ENCODE data around the gene C4orf50. TPM values are rescaled to one million over a fixed set of nuclear protein-coding genes. Genes with fewer than 3 reads are reported as not detected.

The C4orf50 gene
- total RNA-seq, 1 donor from 2014 or later: not detected

DNA sequence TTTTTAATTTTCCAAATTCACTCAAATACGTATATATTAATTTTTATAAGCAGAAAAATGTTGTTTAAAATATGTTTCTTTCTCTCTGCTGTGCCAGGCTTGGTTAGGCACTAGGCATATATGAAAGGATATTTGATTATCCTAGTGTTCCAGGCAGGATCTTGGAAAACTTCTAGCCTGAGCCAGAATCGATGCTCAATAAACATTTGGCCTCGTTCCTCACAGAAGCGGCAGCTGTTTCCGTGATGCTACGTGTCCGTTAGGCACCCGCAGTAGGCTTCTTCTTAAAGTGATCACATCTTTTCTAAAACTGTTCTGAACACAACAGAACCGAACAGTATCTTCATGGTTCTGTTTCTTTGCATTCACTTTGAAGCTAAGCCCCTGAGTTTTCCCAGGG is 75.3 kb downstream of the C4orf50 start:
- H3K9me3 Mint-ChIP-seq (ENCODE audit: low read depth): peaks cover 6% of the 10 kb centered on the region
- TF ChIP-seq CTCF (IDR thresholded peaks at IDR 0.05): no peak
- peaks cover 1% of the 10 kb centered on the region for H3K36me3 Mint-ChIP-seq (ENCODE audit: low read depth)
- peaks cover 12% of the 10 kb centered on the region for H3K4me1 Mint-ChIP-seq (ENCODE audit: low read depth)
- H3K27ac Mint-ChIP-seq (ENCODE audit: unreplicated experiment): no peak overlapping the region
- no peak overlapping the region for H3K4me3 Mint-ChIP-seq (ENCODE audit: unreplicated experiment)
- no peak for DNase-seq (ENCODE audit: low spot score)
- peaks cover 28% of the 10 kb centered on the region for H3K27me3 Mint-ChIP-seq (ENCODE audit: low read depth)

GRCh38 chr4:5941601-5942000 is 76.6 kb downstream of the C4orf50 start:
- peaks cover 26% of the 10 kb centered on the region for H3K27me3 Mint-ChIP-seq (ENCODE audit: low read depth)
- no peaks in the 10 kb centered on the region for H3K36me3 Mint-ChIP-seq (ENCODE audit: low read depth)
- peaks cover 5% of the 10 kb centered on the region for H3K9me3 Mint-ChIP-seq (ENCODE audit: low read depth)
- no peak for DNase-seq (ENCODE audit: low spot score)
- no peak for TF ChIP-seq CTCF (IDR thresholded peaks at IDR 0.05)
- H3K27ac Mint-ChIP-seq (ENCODE audit: unreplicated experiment): no peak overlapping the region
- H3K4me1 Mint-ChIP-seq (ENCODE audit: low read depth): peaks cover 19% of the 10 kb centered on the region
- H3K4me3 Mint-ChIP-seq (ENCODE audit: unreplicated experiment): no peak overlapping the region

- no peak for TF ChIP-seq CTCF (IDR thresholded peaks at IDR 0.05)
- H3K27ac Mint-ChIP-seq (ENCODE audit: unreplicated experiment): no peak overlapping the region
- no peak for DNase-seq (ENCODE audit: low spot score)
- no peaks in the 10 kb centered on the region for H3K36me3 Mint-ChIP-seq (ENCODE audit: low read depth)
- H3K4me3 Mint-ChIP-seq (ENCODE audit: unreplicated experiment): no peak overlapping the region
- peaks cover 4% of the 10 kb centered on the region for H3K9me3 Mint-ChIP-seq (ENCODE audit: low read depth)
- H3K27me3 Mint-ChIP-seq (ENCODE audit: low read depth): peaks cover 24% of the 10 kb centered on the region
- peaks cover 20% of the 10 kb centered on the region for H3K4me1 Mint-ChIP-seq (ENCODE audit: low read depth)
These were observed 77.6 kb downstream of the C4orf50 start for GRCh38 chr4:5940470-5941203.

- no peaks in the 10 kb centered on the region for H3K36me3 Mint-ChIP-seq (ENCODE audit: low read depth)
- H3K27me3 Mint-ChIP-seq (ENCODE audit: low read depth): peaks cover 45% of the 10 kb centered on the region
- TF ChIP-seq CTCF (IDR thresholded peaks at IDR 0.05): no peak
- no peak overlapping the region for H3K27ac Mint-ChIP-seq (ENCODE audit: unreplicated experiment)
- H3K4me3 Mint-ChIP-seq (ENCODE audit: unreplicated experiment): no peak overlapping the region
- peaks cover 15% of the 10 kb centered on the region for H3K4me1 Mint-ChIP-seq (ENCODE audit: low read depth)
- no peaks in the 10 kb centered on the region for H3K9me3 Mint-ChIP-seq (ENCODE audit: low read depth)
- DNase-seq (ENCODE audit: low spot score): no peak
These were observed 84.0 kb downstream of the C4orf50 start for GRCh38 chr4:5933996-5934831.

GRCh38 chr4:5933116-5933515 is 85.1 kb downstream of the C4orf50 start:
- no peak for DNase-seq (ENCODE audit: low spot score)
- Mint-ChIP-seq H3K36me3 (ENCODE audit: low read depth) (no peaks in the 10 kb centered on the region), H3K9me3 (ENCODE audit: low read depth) (no peaks in the 10 kb centered on the region), H3K27me3 (ENCODE audit: low read depth) (peaks cover 55% of the 10 kb centered on the region), H3K27ac (ENCODE audit: unreplicated experiment) (no peak overlapping the region), H3K4me3 (ENCODE audit: unreplicated experiment) (no peak overlapping the region), H3K4me1 (ENCODE audit: low read depth) (peaks cover 15% of the 10 kb centered on the region)
- no peak for TF ChIP-seq CTCF (IDR thresholded peaks at IDR 0.05)

All from chondrocyte (in vitro differentiated cells).